ENCODE data around the gene A1CF.
"Not testable (repeated sequence)": the region's sequence is repeated elsewhere in the genome, so short reads cannot be mapped to it uniquely, and the experiment has no call there.

A1CF gene

GRCh38 chr10:50885097-50885859 lies at the start of gene A1CF:
Gene A1CF (minus strand): TSS chr10:50885627. CDS start chr10:50859940, 25,687 bp downstream.
- no peak for DNase-seq

- DNase-seq = no peak
Measured at GRCh38 chr10:50931948-50932431, 46.6 kb upstream of the A1CF start.

DNA sequence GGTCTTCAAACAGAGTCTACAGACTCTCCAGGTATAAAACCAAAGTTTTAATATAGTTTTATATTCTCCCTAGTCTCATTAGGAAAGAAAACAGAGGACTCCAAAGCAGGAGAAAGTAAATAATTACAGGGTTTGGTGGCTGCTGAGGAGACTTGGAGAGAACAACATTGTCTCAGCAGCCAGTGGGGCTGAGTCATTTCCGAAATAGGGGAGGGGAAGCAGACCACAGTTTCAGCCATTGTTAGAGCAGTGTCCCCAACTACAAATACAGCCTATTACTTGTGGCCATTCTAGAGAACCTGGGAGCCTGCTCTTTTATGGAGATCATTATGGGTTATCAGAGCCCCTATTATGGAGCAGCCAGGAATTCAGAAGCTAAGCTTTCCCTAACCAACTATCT lies 44.2 kb upstream of the A1CF start:
- DNase-seq = no peak

- DNase-seq = no peak
Measured at GRCh38 chr10:50928190-50928552, 42.7 kb upstream of the A1CF start.

GRCh38 chr10:50927522-50928189 lies 42.2 kb upstream of the A1CF start:
- DNase-seq = no peak

GRCh38 chr10:50923471-50923870 lies 38.0 kb upstream of the A1CF start:
- DNase-seq = not testable (repeated sequence)

DNA sequence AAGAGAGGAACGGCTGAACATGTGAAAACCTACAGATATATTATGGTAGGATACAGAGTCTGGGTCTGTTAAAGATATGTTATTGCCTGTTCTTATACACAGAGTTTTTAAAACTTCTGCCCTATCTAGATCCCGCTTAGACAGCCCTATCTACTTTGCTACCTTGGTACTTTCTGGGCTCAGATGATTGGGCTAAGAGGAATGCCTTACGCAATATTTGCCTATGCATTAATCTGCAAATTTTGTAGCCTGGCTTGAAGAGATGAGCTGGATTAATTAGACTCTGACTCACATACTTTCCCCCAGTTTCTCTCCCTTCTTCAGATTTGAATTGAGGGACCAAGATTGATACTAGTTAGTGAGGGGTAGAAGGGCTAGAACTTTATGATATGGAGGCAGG lies 33.6 kb upstream of the A1CF start:
- no peak for DNase-seq

GRCh38 chr10:50918529-50918928 lies 33.1 kb upstream of the A1CF start:
- DNase-seq = no peak

DNA sequence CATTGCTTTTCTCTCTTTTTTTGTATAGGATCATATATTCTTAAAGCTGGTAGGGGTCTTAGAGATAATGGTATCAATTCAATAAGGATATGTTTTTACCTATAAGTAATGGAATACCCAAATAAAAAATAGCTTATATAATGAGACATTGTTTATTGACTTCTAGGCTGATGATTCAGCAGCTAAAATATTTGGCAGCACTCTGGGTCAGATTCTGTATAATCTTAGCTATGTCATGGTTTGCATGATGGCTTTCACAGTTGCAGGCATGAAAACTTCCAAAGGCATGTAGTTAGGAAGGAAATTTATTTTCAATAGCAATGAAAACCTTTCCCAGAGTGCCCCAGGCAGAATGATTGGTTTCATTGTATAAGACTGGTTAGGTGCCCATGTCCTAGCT lies 32.1 kb upstream of the A1CF start:
- DNase-seq = no peak

GRCh38 chr10:50909334-50910014 lies 24.0 kb upstream of the A1CF start:
- no peak for DNase-seq

DNA sequence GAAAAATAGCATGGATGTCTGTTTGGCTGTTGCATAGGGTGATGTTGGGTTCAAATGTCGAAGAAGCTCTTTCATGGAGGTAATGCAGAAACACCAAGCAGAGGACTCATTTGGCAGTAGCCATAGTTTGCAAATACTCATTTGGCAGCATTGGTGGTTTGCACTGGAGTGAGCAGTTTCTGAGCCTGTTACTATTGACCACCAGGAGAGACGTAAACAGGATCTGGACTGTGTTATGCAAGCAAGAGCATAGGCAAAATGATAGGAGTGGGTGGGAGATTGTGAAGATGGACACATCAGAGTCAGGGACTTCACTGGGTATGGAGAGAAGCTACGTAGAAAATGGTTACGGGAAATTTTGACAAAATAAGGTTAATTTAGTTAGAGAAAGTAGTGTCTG lies 22.9 kb upstream of the A1CF start:
- no peak for DNase-seq

- not testable (repeated sequence) for DNase-seq
Measured at GRCh38 chr10:50905797-50906196, 20.4 kb upstream of the A1CF start.

- no peak for DNase-seq
Measured at GRCh38 chr10:50896721-50897120, 11.3 kb upstream of the A1CF start.

GRCh38 chr10:50894312-50894711 lies 8.9 kb upstream of the A1CF start:
- DNase-seq = no peak

- no peak for DNase-seq
Measured at GRCh38 chr10:50892467-50892866, 7.0 kb upstream of the A1CF start.

DNA sequence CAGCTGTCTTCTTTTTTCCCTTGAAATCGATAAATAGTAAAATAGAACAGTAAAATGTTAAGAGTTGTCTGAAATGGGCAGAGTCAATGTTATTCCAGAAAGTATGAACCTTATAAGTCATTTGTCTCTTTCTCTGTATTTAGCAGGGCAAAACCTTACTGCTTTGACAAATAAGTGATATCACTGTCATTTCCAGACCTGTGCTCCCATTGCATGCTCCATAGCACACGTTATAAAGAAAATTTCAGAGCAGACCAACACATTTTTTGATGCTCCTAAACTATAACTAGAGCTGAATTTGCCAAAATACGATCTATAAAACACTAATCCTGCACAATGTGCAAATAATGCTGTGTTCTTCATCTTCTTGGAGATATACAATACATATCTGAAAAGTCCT lies 1.1 kb downstream of the A1CF start:
- DNase-seq = no peak

DNA sequence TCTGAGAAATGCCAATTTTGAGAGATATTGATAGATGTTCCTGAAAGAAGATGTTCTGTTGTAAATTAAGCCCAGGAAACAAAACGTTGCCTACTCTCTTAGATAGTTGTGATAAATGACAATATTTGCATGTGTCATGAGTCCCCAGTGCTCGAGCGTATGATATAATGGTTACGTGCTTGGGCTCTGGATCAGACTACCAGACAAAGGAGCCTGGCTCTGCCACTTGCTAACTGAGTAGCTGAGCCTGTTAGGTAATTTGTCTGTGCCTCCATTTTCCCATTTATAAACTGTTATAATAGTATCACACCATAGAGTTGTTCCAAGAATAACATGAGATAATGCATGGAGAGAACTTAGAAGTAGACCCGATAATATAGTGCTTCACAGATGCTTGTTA lies 1.8 kb downstream of the A1CF start:
- DNase-seq = no peak

DNA sequence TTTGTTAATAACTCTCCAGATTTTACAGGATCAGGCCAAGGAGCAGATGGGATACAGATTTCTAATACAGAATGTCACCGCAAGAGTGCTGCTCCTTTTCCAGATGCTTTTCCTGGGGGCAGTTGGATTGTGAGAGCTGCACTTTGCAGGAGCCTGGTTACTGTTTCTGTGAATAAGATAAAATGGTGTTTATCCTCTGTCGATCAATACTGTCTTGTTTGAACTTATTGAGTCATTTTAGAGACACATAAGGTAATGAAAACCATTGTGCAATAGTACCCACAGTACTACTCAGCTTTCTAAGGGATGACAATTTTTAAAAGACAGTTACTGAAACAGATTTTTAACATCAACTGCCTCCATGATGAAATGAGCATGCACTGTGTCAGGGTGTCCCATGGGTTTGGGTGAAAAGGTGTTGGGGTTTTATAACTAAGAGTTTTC lies 2.9 kb downstream of the A1CF start:
- no peak for DNase-seq

- DNase-seq = not testable (repeated sequence)
Measured at GRCh38 chr10:50881046-50881445, 4.4 kb downstream of the A1CF start.

DNA sequence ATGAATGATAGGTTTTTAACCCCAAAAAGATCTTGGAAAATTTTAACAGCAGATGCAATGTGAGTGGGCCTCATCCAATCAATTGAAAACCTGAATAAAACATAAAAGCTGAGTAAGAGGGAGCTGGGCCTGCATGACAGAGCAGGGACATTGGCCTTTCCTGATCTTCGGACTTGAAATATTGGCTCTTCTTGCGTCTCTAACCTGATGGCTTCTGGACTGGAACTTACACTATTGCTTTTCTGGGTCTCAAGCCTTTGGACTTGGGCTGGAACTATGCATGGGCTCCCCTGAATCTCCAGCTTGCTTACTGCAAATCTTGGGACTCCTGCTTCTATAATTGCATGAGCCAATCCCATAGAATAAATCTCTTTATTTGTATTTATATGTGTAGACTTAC lies 9.0 kb downstream of the A1CF start:
- no peak for DNase-seq

GRCh38 chr10:50874723-50875122 lies 10.7 kb downstream of the A1CF start:
- no peak for DNase-seq

DNA sequence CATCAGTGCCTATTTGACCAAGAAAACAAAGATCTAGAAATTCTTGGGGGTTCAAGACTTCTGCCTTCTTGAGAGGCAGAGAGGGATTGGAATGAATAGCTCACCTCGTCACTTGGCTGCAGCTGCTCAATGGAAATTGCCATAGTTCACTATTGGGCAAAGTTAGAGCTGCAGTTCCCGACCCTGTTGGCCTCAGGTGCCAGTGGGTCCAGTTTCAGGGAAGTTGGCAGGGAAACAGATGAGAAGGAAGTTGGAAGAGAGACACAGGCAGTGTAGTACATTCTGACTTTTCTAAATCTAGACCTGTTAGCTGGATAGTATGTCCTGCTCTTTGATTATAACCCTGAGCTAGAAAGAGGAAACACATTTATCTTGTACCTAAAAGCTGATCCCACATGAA lies 19.1 kb downstream of the A1CF start:
- no peak for DNase-seq

DNA sequence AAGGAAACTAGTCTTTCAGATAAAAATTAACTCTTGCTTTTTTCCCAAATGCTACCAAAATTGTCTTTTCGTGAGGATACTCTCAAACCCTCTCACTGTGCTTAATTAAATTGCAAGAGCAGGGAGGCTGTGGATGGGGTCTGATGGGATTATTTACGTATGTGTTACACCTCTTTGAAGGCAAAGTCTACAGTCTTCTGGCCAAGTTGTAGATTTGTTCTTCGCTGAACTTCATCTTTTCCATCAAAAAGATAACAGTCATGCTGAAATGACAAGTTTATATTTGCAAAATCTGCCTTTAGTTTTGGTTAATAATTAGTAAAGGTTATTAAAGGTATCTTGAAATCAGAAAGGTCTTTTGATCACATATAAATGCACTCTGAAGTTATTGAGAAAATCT lies 22.7 kb downstream of the A1CF start:
- no peak for DNase-seq

- no peak for DNase-seq
Measured at GRCh38 chr10:50861370-50861769, 24.1 kb downstream of the A1CF start.
